ENCODE data around the gene CES1. TPM values are rescaled to one million over a fixed set of nuclear protein-coding genes. Genes with fewer than 3 reads are reported as not detected.
A peak's percentile ranks its signal among the peaks of the same experiment; 100 is the strongest.
"Not testable (repeated sequence)": the region's sequence is repeated elsewhere in the genome, so short reads cannot be mapped to it uniquely, and the experiment has no call there.

CES1 gene
- total and polyA plus RNA-seq, 10 of the 15 experiments (the other 5 are each of a cell fraction or from before 2014, with no cell fraction given), result 0.08 to 0.69 (median 0.27) TPM; not detected in 6

GRCh38 chr16:55791512-55791911 lies 41.4 kb downstream of the CES1 start:
- no CpG with 5 or more reads among the region's 6 CpGs for WGBS (ENCODE audit: insufficient coverage, insufficient replicate concordance, low lambda C conversion rate, missing lambda C conversion rate)
- H3K9ac ChIP-seq (ENCODE audit: control insufficient read depth, insufficient read depth, low read length); FAIRE-seq; ATAC-seq; BruUV-seq (replicated peaks); H3K27me3 ChIP-seq (replicated peaks in 1 of 2; ENCODE audit: control insufficient read depth in 2 of 2, insufficient read depth in 2 of 2, low read length in 1 of 2); H2AFZ ChIP-seq (ENCODE audit: control insufficient read depth, low read depth, low read length); H3K4me1 ChIP-seq (ENCODE audit: control insufficient read depth, insufficient read depth, low read length); H3K4me2 ChIP-seq (ENCODE audit: control insufficient read depth, insufficient read depth); H4K20me1 ChIP-seq (ENCODE audit: control insufficient read depth, insufficient read depth); CTCF ChIA-PET; POLR2A ChIA-PET; H3K9me3 ChIP-seq (replicated peaks; ENCODE audit: control insufficient read depth, insufficient read depth, low read length); SMC1A ChIA-PET (ENCODE audit: uncharacterized antibody, unreplicated experiment); RAD21 ChIA-PET (ENCODE audit: unreplicated experiment); in situ Hi-C loops (cut with MboI); H3K27ac ChIP-seq (ENCODE audit: control insufficient read depth, insufficient read depth); DNase-seq (ENCODE audit: low read depth, low spot score); H3K79me2 ChIP-seq (ENCODE audit: control insufficient read depth, insufficient read depth, low read length); H3K4me3 ChIP-seq; H3K36me3 ChIP-seq (ENCODE audit: control insufficient read depth in 2 of 2, insufficient read depth in 2 of 2, low read length in 1 of 2); intact Hi-C loops (cut with micrococcal nuclease; ENCODE audit: unreplicated experiment): not testable (repeated sequence)

- H3K4me3 ChIP-seq; H3K79me2 ChIP-seq (ENCODE audit: control insufficient read depth, insufficient read depth, low read length); ATAC-seq; CTCF ChIA-PET; POLR2A ChIA-PET; in situ Hi-C loops (cut with MboI); H3K9me3 ChIP-seq (replicated peaks; ENCODE audit: control insufficient read depth, insufficient read depth, low read length); H3K9ac ChIP-seq (ENCODE audit: control insufficient read depth, insufficient read depth, low read length); intact Hi-C loops (cut with micrococcal nuclease; ENCODE audit: unreplicated experiment); SMC1A ChIA-PET (ENCODE audit: uncharacterized antibody, unreplicated experiment); H3K27ac ChIP-seq (ENCODE audit: control insufficient read depth, insufficient read depth); H3K36me3 ChIP-seq (ENCODE audit: control insufficient read depth in 2 of 2, insufficient read depth in 2 of 2, low read length in 1 of 2); H4K20me1 ChIP-seq (ENCODE audit: control insufficient read depth, insufficient read depth); FAIRE-seq; H3K4me2 ChIP-seq (ENCODE audit: control insufficient read depth, insufficient read depth); RAD21 ChIA-PET (ENCODE audit: unreplicated experiment); H3K27me3 ChIP-seq (replicated peaks in 1 of 2; ENCODE audit: control insufficient read depth in 2 of 2, insufficient read depth in 2 of 2, low read length in 1 of 2); H2AFZ ChIP-seq (ENCODE audit: control insufficient read depth, low read depth, low read length); BruUV-seq (replicated peaks); H3K4me1 ChIP-seq (ENCODE audit: control insufficient read depth, insufficient read depth, low read length); DNase-seq (ENCODE audit: low read depth, low spot score): not testable (repeated sequence)
- WGBS (ENCODE audit: insufficient coverage, insufficient replicate concordance, low lambda C conversion rate, missing lambda C conversion rate), result 68% methylated on average over 2 of the region's 7 CpGs
Observed at GRCh38 chr16:55790240-55790639, 42.7 kb downstream of the CES1 start.

- FAIRE-seq, result not testable (repeated sequence)
Observed at GRCh38 chr16:55782793-55783091, 50.2 kb downstream of the CES1 start.

DNA sequence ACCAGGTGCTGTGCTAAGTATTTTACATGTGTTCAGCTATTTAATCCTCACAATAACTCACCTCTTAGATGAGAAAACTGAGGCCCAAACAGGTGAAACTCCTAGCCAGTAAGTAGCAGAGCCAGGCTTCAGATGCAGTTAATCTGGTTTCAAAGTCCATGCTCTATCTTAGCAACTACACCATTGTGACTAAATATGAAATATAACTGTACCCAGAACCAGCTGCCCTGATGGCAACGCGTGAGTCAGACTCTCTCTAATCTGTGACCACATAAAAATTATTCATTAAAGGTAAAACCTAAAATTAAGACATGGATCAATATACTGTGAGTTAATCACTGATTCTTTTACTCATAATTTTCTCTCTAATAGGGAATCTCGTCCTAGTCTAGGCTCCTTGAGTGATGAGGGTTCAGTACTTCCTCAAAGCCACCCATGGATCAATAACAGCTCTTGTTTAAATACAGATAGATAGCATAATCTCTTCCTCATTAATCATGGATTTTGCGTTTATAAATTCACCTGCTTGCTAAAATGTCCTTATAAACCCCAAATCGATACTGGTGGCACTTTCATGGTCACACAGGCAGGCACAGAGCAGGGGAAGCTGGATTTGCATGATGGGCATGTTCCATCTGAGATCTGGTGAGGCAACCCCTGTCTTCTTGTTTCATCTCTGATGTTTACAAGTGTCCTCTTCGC lies 50.7 kb downstream of the CES1 start:
- intact Hi-C loops (cut with micrococcal nuclease; ENCODE audit: unreplicated experiment); RAD21 ChIA-PET (ENCODE audit: unreplicated experiment); BruUV-seq (replicated peaks); H3K4me2 ChIP-seq (ENCODE audit: control insufficient read depth, insufficient read depth); in situ Hi-C loops (cut with MboI); H3K27me3 ChIP-seq (replicated peaks in 1 of 2; ENCODE audit: control insufficient read depth in 2 of 2, insufficient read depth in 2 of 2, low read length in 1 of 2); H4K20me1 ChIP-seq (ENCODE audit: control insufficient read depth, insufficient read depth); H3K79me2 ChIP-seq (ENCODE audit: control insufficient read depth, insufficient read depth, low read length); H3K9me3 ChIP-seq (replicated peaks; ENCODE audit: control insufficient read depth, insufficient read depth, low read length); SMC1A ChIA-PET (ENCODE audit: uncharacterized antibody, unreplicated experiment); H3K4me3 ChIP-seq; DNase-seq (ENCODE audit: low read depth, low spot score); ATAC-seq; H3K27ac ChIP-seq (ENCODE audit: control insufficient read depth, insufficient read depth); POLR2A ChIA-PET; H3K36me3 ChIP-seq (ENCODE audit: control insufficient read depth in 2 of 2, insufficient read depth in 2 of 2, low read length in 1 of 2); H2AFZ ChIP-seq (ENCODE audit: control insufficient read depth, low read depth, low read length); H3K4me1 ChIP-seq (ENCODE audit: control insufficient read depth, insufficient read depth, low read length); H3K9ac ChIP-seq (ENCODE audit: control insufficient read depth, insufficient read depth, low read length): not testable (repeated sequence)
- FAIRE-seq, result peak; percentile 18
- 33% methylated on average over 6 of the region's 6 CpGs for WGBS (ENCODE audit: insufficient coverage, insufficient replicate concordance, low lambda C conversion rate, missing lambda C conversion rate)
- CTCF ChIA-PET, result interaction anchor here (0.6 kb wide), 1 partner anchor 29 kb away, joined by 4 read pairs; no protein-coding TSS in a partner anchor

More at GRCh38 chr16:55782793-55783091, 50.2 kb downstream of the CES1 start:
- SMC1A ChIA-PET (ENCODE audit: uncharacterized antibody, unreplicated experiment); BruUV-seq (replicated peaks); H4K20me1 ChIP-seq (ENCODE audit: control insufficient read depth, insufficient read depth); H3K36me3 ChIP-seq (ENCODE audit: control insufficient read depth in 2 of 2, insufficient read depth in 2 of 2, low read length in 1 of 2); H2AFZ ChIP-seq (ENCODE audit: control insufficient read depth, low read depth, low read length); POLR2A ChIA-PET; H3K4me3 ChIP-seq; H3K9me3 ChIP-seq (replicated peaks; ENCODE audit: control insufficient read depth, insufficient read depth, low read length); CTCF ChIA-PET; H3K4me2 ChIP-seq (ENCODE audit: control insufficient read depth, insufficient read depth); in situ Hi-C loops (cut with MboI); H3K27me3 ChIP-seq (replicated peaks in 1 of 2; ENCODE audit: control insufficient read depth in 2 of 2, insufficient read depth in 2 of 2, low read length in 1 of 2); H3K79me2 ChIP-seq (ENCODE audit: control insufficient read depth, insufficient read depth, low read length); H3K27ac ChIP-seq (ENCODE audit: control insufficient read depth, insufficient read depth); DNase-seq (ENCODE audit: low read depth, low spot score); ATAC-seq; H3K9ac ChIP-seq (ENCODE audit: control insufficient read depth, insufficient read depth, low read length); intact Hi-C loops (cut with micrococcal nuclease; ENCODE audit: unreplicated experiment); H3K4me1 ChIP-seq (ENCODE audit: control insufficient read depth, insufficient read depth, low read length); RAD21 ChIA-PET (ENCODE audit: unreplicated experiment): not testable (repeated sequence)
- WGBS (ENCODE audit: insufficient coverage, insufficient replicate concordance, low lambda C conversion rate, missing lambda C conversion rate), result no CpG with 5 or more reads among the region's 6 CpGs
